Type B pancreatic cell (in vitro differentiated cells): ENCODE measurements around the gene IMMP2L. TPM values are rescaled to one million over a fixed set of nuclear protein-coding genes. Genes with fewer than 3 reads are reported as not detected.

Source experiments
- DNase-seq: peaks from one replicate; pipeline ENCODE4 v3.0.0; 2021; ENCODE audit warnings: mixed read lengths; ENCODE audit not compliant: unreplicated experiment; ENCODE audit errors: extremely low spot score
- H3K27ac Mint-ChIP-seq: 2 replicates; pipeline ENCODE4 v1.8.0; 2021; ENCODE audit warnings: mild to moderate bottlenecking, mixed read lengths
- H3K27me3 Mint-ChIP-seq: 2 replicates; pipeline ENCODE4 v1.8.0; 2021; ENCODE audit warnings: mixed read lengths
- H3K36me3 Mint-ChIP-seq: 2 replicates; pipeline ENCODE4 v1.8.0; 2021; ENCODE audit warnings: mixed read lengths
- H3K4me1 Mint-ChIP-seq: one replicate; pipeline ENCODE4 v1.8.0; 2021; ENCODE audit warnings: mixed read lengths; ENCODE audit not compliant: unreplicated experiment
- H3K4me3 Mint-ChIP-seq: 2 replicates; pipeline ENCODE4 v1.8.0; 2021; ENCODE audit warnings: mild to moderate bottlenecking, mixed read lengths
- H3K9me3 Mint-ChIP-seq: 2 replicates; pipeline ENCODE4 v1.8.0; 2021; ENCODE audit warnings: mixed read lengths
- total RNA-seq: library from RNA; stranded (reverse); gene quantifications from 2 replicates; pipeline ENCODE4 v1.2.1, GENCODE V29; 2021; ENCODE audit warnings: low replicate concordance
- TF ChIP-seq, protein P1 (sequence below): fragments of 200-600 bp; sonication (generic); conservative IDR thresholded peaks from 2 replicates; pipeline ENCODE4 v1.5.0; 2021; ENCODE audit warnings: antibody characterized with exemption, mild to moderate bottlenecking

IMMP2L gene
- total RNA-seq, 1 donor from 2014 or later: 23.0 TPM

DNA sequence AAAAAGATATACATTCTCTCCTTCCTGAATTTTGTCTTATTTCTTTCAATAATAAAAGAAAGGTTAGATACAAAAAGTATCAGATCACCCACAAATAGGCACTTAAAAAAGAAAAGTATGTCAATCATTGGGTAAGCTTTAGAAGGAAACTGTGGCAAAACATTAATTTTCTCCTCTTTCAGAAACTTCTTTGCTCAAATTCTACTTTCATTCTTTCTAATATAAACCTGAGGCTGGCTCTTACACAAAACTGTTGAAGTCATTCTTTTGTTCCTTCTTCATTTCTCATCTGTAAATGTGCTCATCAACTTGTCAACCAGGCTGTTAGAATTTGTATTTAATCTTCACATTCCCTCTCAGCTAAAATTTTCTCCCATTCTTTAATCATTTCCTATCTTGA is 346.7 kb downstream of the IMMP2L start:
- Mint-ChIP-seq H3K27ac (no peak overlapping the region), H3K4me3 (no peak overlapping the region), H3K4me1 (no peaks in the 10 kb centered on the region), H3K27me3 (no peaks in the 10 kb centered on the region), H3K36me3 (no peaks in the 10 kb centered on the region), H3K9me3 (no peaks in the 10 kb centered on the region)
- DNase-seq: no peak
- TF ChIP-seq, protein P1, sequence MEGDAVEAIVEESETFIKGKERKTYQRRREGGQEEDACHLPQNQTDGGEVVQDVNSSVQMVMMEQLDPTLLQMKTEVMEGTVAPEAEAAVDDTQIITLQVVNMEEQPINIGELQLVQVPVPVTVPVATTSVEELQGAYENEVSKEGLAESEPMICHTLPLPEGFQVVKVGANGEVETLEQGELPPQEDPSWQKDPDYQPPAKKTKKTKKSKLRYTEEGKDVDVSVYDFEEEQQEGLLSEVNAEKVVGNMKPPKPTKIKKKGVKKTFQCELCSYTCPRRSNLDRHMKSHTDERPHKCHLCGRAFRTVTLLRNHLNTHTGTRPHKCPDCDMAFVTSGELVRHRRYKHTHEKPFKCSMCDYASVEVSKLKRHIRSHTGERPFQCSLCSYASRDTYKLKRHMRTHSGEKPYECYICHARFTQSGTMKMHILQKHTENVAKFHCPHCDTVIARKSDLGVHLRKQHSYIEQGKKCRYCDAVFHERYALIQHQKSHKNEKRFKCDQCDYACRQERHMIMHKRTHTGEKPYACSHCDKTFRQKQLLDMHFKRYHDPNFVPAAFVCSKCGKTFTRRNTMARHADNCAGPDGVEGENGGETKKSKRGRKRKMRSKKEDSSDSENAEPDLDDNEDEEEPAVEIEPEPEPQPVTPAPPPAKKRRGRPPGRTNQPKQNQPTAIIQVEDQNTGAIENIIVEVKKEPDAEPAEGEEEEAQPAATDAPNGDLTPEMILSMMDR: no peak

DNA sequence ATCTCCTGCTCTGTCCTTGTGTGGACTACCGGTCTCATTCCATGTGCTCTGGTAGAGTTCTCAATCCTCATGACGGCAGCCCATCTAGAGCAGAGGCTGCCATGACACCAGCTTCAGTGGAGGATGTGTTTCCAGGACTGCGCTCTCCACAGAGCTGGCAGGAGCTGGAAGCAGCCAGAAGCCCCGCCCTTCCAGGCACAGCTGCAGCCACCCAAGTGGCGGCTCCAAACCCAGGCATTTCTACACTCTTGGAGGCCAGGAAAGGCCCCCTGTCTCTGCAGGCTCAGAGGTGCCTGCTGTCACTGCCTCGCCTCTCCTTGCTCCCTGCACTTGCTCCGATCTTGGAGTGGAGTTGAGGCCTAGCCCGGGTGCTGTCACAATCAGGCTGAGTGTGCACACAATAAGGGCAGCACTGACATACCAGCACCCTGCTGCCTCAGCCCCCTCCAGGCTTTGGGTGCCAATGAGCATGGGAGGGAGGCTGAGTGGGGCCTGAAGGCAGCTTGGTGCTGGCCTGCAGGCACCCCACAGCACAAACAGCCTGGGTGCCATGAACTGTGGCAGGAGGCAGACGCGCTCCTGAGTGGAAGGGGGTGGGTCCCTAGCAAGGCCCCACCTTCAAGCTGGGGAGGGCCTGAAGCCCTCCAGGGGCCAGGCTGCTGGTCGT is 349.3 kb downstream of the IMMP2L start:
- Mint-ChIP-seq H3K36me3 (no peaks in the 10 kb centered on the region), H3K4me3 (no peak overlapping the region), H3K4me1 (no peaks in the 10 kb centered on the region), H3K27me3 (no peaks in the 10 kb centered on the region), H3K9me3 (no peaks in the 10 kb centered on the region), H3K27ac (no peak overlapping the region)
- DNase-seq: no peak
- TF ChIP-seq, protein P1: no peak

DNA sequence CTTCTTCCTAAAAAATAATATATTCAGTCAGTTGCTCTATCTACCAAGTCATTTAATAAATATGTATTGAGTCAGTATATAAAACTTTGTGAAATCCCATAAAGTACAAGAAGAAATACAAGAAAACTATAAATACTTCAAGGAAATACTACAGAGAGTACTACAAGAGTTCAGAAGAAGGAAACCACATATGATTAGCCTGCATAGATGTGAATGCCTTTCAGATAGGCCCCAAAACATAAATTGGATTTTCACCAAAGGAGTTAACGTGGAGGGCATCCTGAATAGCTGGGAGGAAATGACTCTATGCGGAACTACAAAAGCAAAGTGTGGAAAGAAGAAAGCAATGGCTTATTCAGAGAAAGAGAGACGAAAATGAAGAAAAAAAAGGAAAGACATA is 351.3 kb downstream of the IMMP2L start:
- no peak overlapping the region for H3K4me3 Mint-ChIP-seq
- H3K9me3 Mint-ChIP-seq: no peaks in the 10 kb centered on the region
- DNase-seq: no peak
- TF ChIP-seq, protein P1: no peak
- no peaks in the 10 kb centered on the region for H3K36me3 Mint-ChIP-seq
- no peak overlapping the region for H3K27ac Mint-ChIP-seq
- H3K4me1 Mint-ChIP-seq: no peaks in the 10 kb centered on the region
- no peaks in the 10 kb centered on the region for H3K27me3 Mint-ChIP-seq

- TF ChIP-seq, protein P1: no peak
- Mint-ChIP-seq H3K36me3 (no peaks in the 10 kb centered on the region), H3K4me1 (no peaks in the 10 kb centered on the region), H3K4me3 (no peak overlapping the region), H3K27ac (no peak overlapping the region), H3K27me3 (no peaks in the 10 kb centered on the region), H3K9me3 (no peaks in the 10 kb centered on the region)
- DNase-seq: no peak
Observed at GRCh38 chr7:111210043-111210442, 352.2 kb downstream of the IMMP2L start.

- no peaks in the 10 kb centered on the region for H3K27me3 Mint-ChIP-seq
- TF ChIP-seq, protein P1: no peak
- no peaks in the 10 kb centered on the region for H3K4me1 Mint-ChIP-seq
- H3K27ac Mint-ChIP-seq: no peak overlapping the region
- H3K9me3 Mint-ChIP-seq: peaks cover 8% of the 10 kb centered on the region
- H3K36me3 Mint-ChIP-seq: peaks cover 4% of the 10 kb centered on the region
- no peak overlapping the region for H3K4me3 Mint-ChIP-seq
- no peak for DNase-seq
Observed at GRCh38 chr7:111205251-111205650, 357.0 kb downstream of the IMMP2L start.
